HL-60/S4 (cell line): ENCODE data around the gene MSI1.
"Not testable (repeated sequence)": the region's sequence is repeated elsewhere in the genome, so short reads cannot be mapped to it uniquely, and the experiment has no call there.

Experiments
- in situ Hi-C: fragments of 300-500 bp; cut with MboI; formaldehyde crosslinking; loops from 2 replicates; pipeline ENCODE4 v1.14.3; 2022; ENCODE audit warnings: low sequenced_read_pairs

Gene MSI1

DNA sequence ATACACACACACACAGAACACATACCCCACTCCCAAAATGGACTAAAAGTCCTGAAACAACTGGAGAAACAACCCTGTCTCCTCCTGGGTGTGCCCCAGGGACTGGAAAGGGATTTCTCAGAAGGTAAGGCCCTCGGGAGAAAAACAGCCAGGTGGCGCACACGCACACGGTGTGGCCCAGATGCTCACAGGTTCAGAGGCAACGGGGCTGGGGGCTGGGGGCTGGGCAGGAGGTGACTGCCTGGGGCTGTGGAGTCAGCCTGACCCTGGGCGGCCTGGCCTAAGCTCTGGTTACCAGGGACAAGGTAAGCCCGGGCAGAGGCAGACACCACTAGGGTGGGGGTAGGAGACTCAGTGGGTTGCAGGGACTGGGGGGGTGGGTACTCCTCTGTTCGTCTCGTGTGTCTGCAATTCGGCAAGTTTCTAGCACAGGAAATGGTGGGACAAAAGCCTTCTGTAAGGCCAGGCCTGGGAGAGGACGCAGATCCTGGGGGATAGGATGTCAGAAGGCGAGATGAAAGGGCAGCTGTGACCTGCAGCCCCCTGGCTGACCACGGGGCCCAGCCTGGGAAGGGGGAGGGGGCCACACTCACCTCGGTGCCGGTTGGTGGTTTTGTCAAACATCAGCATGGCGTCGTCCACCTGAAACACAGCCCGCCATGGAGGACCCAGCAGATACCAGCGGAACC lies 10.4 kb downstream of the MSI1 start:
- in situ Hi-C loops = no loop called here

DNA sequence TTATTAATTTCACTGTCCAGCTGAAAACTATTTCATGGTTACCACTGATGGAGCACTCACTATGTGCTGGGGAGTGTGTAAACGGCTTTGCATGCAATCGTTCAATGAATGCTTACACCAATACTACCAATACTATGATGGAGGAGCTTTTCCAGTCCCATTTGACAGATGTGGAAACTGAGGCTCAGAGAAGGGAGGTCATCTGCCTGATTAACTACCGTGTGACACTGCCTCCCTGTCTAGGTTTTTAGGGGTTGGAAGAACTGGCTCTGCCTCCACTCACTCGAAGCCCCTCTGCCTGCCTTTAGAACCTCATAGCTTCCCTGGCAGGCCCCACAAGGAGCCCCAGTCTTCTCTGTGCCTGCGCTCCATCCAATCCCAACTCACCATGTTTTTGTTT lies 11.9 kb downstream of the MSI1 start:
- in situ Hi-C loops = no loop called here

DNA sequence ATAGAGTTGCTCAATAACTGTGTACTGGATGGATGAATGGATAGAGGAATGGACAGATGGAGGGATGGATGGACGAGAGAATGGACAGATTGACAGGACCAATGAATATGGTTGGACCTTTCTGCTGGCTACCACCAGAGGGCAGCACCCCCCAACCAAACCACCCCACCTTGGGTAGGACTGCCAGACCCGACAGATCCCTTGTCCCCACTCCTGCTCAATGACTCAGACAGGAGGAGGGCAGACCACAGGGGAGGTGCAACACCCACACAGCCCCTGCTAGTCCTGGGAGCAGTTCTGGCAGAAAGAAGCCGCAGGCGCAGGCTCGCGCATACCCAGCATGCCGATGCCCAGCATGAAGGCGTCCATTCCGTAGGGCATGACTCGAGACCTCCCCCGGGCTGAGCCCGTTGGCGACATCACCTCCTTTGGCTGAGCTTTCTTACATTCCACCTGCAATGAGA lies 12.4 kb downstream of the MSI1 start:
- in situ Hi-C loops = no loop called here

DNA sequence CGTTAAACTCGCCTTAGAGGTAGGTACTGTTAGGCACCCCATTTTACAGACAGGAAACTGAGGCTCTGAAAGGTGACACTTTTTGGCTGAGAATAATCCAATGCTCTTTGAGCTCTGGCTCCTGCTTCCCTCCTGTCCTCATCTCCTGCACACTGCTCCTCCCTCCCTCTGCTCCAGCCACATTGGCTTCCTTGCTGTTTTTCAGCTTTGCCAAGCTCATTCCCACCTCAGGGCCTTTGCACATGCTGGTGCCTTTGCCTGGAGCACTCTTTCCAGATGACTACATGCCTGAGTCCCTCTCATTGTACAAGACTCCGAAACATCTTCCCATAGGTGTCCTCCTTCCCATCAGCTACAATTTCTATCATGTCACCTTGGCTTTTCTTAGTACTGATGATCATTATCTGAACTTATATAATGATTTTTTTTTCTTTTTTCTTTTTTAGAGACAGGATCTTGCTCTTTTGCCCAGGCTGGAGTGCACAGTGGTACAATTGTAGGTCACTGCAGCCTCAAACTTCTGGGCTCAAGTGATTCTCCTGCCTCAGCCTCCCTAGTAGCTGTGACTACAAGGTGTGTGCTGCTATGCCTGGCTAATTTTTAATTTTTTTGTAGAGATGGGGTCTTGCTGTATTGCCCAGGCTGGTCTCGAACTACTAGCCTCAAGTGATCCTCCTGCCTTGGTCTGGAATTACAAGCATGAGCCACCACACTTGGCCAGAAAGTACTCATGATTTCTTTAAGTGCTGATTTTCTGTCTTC lies 15.2 kb downstream of the MSI1 start:
- in situ Hi-C loops = no loop called here

DNA sequence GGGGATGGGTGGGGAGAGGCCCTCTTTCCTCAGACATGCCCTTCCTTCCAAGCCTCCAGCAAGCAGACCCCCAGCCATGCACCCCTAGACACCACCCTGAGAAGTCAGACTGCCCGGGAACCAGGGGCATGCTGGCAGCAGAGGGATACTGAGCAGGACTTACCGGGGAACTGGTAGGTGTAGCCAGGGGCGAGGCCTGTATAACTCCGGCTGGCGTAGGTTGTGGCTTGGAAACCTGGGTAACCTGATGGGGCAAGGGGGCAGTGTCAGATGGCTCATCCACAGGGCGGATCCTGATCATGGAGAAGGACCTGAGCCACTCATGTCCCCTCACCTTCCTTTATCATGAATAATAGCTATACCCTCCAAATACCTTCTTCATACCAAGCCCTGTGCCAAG lies 15.8 kb downstream of the MSI1 start:
- in situ Hi-C loops = no loop called here

DNA sequence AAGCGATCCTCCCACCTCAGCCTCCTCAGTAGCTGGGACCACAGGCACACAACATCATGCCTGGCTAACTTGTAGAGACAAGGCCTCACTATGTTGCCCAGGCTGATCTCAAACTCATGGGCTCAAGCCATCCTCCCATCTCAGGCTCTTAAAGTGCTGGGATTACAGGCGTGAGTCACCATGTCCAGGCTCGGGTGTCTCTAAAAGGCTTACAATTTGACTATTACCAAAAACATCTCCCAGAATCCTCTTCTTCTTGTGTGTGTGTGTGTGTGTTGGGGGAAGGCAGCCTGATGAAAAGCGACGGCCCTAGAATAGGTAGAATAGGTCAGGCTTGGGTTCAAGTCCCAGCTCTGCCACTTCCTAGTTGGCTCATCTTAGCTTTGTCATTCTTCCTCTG lies 16.8 kb downstream of the MSI1 start:
- in situ Hi-C loops = no loop called here

DNA sequence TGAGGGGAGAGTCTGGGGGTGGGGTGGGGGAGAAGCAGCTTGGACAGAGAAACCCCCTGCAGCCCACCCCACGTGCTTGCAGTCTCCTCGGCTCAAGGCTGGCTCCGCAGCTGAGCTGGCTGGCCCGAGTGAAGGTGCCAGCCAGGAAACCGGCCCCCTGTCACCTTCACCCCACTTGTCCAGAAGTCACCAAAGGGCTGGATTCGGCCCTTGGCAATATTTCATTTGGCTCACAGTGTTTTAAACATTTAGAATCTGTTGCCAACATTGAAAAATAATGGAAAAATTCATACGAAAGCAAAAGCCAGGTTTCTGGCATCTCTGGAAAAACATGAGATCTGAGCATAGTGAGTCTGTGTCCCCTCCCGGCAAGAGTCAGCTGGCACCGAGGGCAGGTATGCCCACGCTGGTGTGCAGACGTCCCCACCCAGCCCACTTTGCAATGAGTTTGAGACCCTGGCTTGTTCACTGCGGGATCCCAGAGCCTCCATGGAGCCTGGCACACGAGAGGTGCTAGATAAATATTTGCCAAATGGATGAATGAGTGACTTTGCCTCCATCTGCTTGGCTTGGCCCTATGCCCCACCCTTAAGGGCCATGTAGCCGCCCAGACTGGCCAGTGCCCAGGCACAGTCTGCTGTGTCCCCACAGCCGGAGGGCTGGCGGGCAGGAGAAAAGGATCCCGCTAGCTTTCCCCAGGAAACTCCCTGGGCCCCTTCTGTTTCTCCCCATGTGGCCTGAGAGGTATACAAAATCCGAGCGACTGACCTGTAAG lies 18.2 kb downstream of the MSI1 start:
- in situ Hi-C loops = no loop called here

DNA sequence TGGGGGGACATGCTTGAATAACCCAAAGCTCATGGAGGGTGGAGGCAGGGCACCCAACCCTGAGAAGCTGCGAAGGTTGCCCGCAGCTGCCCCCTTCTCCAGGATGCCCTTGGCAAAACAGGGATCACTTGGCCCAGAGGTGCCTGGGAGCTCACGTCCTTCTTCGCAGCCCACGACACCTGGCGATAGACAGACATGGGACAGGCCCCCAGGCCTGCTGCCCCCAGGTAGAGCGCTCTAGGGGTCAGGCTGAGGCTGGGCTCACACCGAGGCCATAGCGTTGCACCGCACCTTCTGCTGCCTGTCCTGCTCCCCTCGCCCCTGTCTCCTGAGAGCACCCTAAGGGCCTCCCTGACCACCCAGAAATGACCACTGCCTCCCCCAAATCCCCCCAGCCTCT lies 21.2 kb downstream of the MSI1 start:
- in situ Hi-C loops = no loop called here

DNA sequence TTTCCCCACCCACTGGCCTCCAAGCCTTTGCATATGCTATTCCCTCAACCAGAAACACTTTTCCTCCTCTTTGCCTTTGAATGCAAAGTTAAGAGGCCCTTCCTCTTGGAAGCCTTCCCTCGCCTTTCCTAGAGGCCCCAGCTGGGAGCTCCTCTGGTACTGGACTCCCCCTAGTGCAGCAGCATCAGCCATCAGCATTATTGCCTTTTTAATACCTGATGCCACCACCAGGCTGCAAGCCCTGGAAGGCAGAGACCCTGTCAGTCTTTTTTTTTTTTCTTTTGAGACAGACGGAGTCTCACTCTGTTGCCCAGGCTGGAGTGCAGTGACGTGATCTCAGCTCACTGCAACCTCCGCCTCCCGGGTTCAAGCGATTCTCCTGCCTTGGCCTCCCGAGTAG lies 22.3 kb downstream of the MSI1 start:
- in situ Hi-C loops = no loop called here

DNA sequence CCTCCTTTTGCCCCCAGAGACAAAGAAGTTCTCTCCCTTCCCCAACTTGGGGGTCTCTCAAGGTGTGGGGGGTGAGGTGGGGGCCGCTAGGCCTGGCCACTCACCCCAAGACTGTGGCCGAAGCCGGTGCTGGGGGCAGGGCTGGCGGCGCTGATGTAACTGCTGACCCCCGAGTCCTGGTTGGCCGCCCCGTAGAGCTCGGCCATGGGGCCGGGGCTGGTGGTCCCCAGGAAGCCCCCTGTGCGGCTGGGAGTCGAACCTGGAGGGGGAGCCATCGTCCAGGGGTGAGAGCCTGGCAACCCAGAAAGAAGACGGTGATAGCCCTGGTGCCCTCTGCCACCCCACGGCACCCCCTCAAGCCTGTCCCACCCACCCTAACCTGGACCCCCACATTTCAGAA lies 22.9 kb downstream of the MSI1 start:
- in situ Hi-C loops = no loop called here

DNA sequence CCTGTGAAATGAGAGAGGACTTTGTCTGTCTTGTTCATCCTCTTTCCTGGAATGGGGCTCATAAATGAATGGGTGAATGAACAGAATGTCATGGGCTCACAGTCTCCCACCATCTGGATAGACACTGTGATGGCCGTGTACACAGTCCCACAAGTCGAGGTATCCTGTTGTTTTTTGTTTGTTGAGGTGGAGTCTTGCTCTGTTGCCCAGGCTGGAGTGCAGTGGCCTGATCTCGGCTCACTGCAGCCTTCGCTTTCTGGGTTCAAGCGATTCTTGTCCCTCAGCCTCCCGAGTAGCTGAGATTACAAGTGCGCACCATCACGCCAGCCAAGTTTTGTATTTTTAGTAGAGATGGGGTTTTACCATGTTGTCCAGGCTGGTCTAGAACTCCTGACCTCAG lies 25.3 kb downstream of the MSI1 start:
- in situ Hi-C loops = no loop called here

DNA sequence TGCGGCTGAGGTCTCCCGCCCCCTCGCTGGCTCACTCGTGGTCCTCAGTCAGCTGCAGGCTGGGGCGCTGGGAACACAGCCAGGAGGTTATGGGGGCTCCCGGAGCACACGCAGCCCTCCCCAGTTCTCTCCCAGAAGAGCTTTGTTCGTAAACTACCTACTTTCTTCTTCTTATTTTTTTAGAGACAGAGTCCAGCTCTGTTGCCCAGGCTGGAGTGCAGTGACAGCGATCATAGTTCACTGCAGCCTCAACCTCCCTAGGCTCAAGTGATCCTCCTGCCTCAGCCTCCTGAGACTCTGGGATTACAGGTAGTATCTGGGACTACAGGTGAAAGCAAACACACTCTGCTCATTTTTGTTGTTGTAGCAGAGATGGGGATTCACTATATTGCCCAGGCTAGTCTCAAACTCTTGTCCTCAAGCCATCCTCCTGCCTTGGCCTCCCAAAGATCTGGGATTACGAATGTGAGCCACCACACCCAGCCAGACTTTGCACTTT lies 25.9 kb downstream of the MSI1 start:
- in situ Hi-C loops = no loop called here

DNA sequence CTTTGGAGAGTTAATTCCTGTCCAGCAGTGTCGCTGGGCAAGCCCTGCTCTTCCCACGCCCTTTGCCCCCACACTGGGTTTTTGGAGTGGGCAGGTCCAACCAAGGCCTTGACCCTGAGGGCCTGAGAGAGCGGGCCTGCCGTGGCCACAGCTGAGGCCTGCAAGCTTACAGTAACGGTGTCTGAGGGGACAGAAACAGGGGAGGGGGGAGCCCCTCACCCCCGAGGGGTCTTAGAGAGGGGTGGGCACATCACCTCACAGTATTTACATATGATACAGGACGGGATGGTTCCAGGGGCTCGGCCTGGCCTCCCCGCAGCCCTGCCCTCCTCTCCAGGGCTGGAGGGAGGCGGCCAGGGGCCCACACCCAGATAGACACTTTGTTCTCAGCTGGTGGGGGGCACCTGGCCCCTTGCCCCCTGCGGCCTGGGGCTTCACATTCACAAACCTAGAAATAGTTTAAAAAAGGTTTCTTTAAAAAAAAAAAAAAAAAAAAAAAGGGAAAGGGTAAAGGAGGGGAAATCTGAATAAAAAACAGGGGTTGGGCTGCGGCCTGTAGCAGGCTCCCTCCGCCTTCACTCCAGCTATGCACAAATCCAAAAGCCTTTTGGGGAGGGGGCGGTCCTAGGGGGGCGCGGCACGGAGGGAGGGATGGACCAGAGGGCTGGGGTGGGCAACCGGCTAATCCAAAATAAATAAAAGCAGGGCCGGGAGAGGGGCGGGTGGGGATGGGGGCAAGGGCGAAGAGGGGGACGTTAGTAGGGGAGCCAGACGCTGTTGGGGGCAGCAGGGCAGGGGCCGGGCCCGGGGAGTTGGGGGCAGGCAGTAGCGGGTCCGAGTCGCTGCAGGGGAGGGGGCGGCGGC lies 26.6 kb downstream of the MSI1 start:
- in situ Hi-C loops = no loop called here

DNA sequence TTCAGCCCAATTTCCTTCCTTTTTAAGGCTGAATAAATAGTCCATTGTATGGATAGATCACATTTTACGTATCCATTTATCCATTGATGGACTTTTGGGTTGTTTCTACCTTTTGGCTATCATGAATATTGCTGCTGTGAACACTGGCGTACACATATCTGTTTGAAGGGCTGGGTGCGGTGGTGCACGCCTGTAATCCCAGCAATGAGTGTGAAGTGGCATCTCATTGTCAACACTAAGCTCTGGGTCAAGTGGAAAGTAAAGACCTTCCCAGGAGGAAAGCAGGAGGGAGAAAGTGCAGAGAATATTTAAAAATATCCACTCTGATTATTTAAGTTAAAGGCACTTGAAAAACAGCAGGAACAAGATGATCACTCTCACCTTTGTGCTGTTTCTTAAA lies 29.7 kb downstream of the MSI1 start:
- in situ Hi-C loops = no loop called here

DNA sequence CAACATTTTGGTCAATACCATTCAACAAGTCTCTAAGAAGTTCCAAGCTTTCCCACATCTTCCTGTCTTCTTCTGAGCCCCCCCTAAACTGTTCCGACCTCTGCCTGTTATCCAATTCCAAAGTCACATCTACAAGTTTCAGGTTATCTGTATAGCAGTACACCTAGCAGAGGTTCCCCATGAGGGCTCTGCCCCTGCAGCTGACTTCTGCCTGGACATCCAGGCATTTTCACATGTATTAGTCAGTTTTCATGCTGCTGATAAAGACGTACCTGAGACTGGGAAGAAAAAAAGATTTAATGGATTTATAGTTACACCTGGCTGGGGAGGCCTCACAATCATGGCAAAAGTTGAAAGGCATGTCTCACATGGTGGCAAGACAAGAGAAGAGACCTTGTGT lies 31.2 kb downstream of the MSI1 start:
- in situ Hi-C loops = no loop called here

DNA sequence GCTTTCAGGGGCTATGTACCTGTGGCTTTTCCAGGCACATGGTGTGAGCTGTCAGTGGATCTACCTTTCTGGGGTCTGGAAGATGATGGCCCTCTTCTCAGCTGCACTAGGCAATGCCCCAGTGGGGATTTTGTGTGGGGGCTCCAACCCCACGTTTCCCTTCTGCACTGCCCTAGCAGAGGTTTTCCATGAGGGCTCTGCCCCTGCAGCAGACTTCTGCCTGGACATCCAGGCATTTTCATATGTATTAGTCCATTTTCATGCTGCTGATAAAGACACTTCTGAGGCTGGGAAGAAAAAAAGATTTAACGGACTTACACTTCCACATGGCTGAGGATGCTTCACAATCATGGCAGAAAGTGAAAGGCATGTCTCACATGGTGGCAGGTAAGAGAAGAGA lies 32.6 kb downstream of the MSI1 start:
- in situ Hi-C loops = not testable (repeated sequence)

DNA sequence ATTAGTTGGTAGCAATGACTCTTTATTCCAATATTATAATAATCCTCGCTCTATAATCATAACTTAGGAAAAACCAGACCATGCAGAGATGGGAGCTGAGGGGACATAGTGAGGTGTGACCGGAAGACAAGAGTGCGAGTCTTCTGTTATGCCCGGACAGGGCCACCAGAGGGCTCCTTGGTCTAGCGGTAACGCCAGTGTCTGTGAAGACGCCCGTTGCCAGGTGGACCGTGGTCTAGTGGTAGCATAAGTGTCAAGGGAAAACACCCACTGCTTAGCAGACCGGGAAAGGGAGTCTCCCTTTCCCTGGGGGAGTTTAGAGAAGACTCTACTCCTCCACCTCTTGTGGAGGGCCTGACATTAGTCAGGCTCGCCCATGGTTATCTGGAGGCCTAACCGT lies 33.5 kb downstream of the MSI1 start:
- in situ Hi-C loops = not testable (repeated sequence)

DNA sequence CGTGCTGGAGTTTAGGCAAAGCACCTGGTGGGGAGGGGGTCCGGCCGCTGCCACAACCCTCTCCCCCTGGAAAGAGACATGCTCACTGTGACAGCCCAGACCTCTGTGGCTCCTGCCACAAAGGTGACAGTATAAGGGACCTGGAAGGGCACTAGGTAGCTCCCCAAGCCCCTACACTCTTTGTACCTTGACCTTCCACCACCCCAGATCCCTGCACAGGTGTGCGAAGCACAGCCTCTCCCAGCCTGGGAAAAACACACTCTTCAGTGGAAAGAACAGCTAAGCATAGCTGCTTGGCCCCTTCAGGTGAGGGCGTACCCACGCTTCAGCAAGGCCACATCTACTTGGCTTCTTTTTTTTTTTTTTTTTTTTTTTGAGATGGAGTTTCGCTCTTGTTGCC lies 36.4 kb downstream of the MSI1 start:
- in situ Hi-C loops = no loop called here

DNA sequence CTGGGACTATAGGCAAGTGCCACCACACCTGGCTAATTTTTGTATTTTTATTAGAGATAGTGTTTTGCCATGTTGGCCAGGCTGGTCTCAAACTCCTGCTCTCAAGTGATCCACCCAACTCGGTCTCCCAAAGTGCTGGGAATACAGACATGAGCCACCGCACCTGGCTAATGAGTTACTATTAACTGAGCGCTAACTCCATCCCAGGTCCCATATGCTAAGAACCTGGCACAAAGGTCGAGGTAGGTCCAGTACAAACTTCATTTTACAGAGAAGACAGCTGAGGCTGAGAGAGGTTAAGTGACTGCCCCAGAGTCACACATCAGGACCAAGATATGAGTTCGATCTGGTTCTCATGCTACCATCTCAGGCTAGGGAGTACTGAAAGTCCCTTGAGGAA lies 36.9 kb downstream of the MSI1 start:
- in situ Hi-C loops = no loop called here

DNA sequence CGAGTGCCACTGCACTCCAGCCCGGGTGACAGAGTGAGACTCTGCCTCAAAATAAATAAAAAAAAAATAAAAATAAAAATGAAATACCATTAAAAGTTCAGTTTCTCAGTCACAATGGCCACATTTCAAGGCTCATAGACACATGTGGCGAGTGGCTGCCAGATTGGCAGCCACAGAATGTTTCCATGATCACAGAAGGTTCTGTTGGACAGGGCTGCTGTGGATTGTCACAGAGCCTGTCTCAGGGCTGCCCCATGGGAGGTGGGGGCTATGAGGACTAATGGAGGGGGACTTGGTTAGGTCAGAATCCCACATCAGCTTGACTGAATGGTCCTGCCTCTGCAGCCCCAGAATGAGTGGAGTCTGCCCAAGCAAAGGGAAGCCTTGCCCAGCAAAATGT lies 37.6 kb downstream of the MSI1 start:
- in situ Hi-C loops = no loop called here

DNA sequence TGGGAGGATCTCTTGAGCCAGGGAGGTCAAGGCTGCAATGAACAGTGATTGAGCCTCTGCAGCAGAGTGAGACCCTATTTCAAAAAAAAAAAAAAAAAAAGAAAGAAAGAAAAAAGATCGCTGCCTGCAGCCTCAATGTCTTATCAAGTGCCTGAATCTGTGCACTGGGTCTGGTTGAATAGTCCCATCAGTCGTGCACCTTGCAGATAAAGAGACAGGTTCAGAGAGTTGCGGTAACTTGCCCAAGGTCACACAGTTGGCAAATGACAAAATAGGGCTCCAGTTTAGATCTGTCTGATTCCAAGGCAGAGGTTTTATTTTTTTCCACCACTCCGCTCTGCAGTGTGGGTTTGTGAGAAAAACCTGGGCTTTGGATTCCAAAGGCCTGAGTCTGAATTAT lies 40.7 kb downstream of the MSI1 start:
- in situ Hi-C loops = no loop called here
